Measurements from ENCODE around the gene CAMK1D.

CAMK1D gene

GRCh38 chr10:12769323-12770044 is 420.1 kb downstream of the CAMK1D start:
- no peak for DNase-seq (ENCODE audit: low read depth)

- DNase-seq (ENCODE audit: low read depth) = no peak
Measured at GRCh38 chr10:12771981-12772760, 422.8 kb downstream of the CAMK1D start.

GRCh38 chr10:12772797-12773587 is 423.6 kb downstream of the CAMK1D start:
- DNase-seq (ENCODE audit: low read depth) = no peak

GRCh38 chr10:12774204-12774894 is 425.0 kb downstream of the CAMK1D start:
- DNase-seq (ENCODE audit: low read depth) = no peak

- DNase-seq (ENCODE audit: low read depth) = no peak
Measured at GRCh38 chr10:12777840-12778585, 428.7 kb downstream of the CAMK1D start.

- DNase-seq (ENCODE audit: low read depth) = no peak
Measured at GRCh38 chr10:12780634-12781601, 431.6 kb downstream of the CAMK1D start.

GRCh38 chr10:12781976-12782375 is 432.6 kb downstream of the CAMK1D start:
- DNase-seq (ENCODE audit: low read depth) = no peak

GRCh38 chr10:12782537-12782936 is 433.2 kb downstream of the CAMK1D start:
- no peak for DNase-seq (ENCODE audit: low read depth)

- no peak for DNase-seq (ENCODE audit: low read depth)
Measured at GRCh38 chr10:12783293-12783692, 433.9 kb downstream of the CAMK1D start.

- DNase-seq (ENCODE audit: low read depth) = no peak
Measured at GRCh38 chr10:12784646-12785045, 435.3 kb downstream of the CAMK1D start.

GRCh38 chr10:12785415-12785831 is 436.1 kb downstream of the CAMK1D start:
- DNase-seq (ENCODE audit: low read depth) = no peak

GRCh38 chr10:12787297-12787696 is 437.9 kb downstream of the CAMK1D start:
- DNase-seq (ENCODE audit: low read depth) = no peak

- DNase-seq (ENCODE audit: low read depth) = no peak
Measured at GRCh38 chr10:12788277-12788676, 438.9 kb downstream of the CAMK1D start.

- no peak for DNase-seq (ENCODE audit: low read depth)
Measured at GRCh38 chr10:12790270-12790669, 440.9 kb downstream of the CAMK1D start.

- DNase-seq (ENCODE audit: low read depth) = no peak
Measured at GRCh38 chr10:12791728-12792127, 442.4 kb downstream of the CAMK1D start.

- DNase-seq (ENCODE audit: low read depth) = no peak
Measured at GRCh38 chr10:12792889-12793556, 443.7 kb downstream of the CAMK1D start.

- DNase-seq (ENCODE audit: low read depth) = no peak
Measured at GRCh38 chr10:12795315-12796110, 446.2 kb downstream of the CAMK1D start.

- DNase-seq (ENCODE audit: low read depth) = no peak
Measured at GRCh38 chr10:12796401-12797160, 447.2 kb downstream of the CAMK1D start.

Measured in GM04503 (cell line).